ENCODE data around the gene WNT2B. TPM values are rescaled to one million over a fixed set of nuclear protein-coding genes. Genes with fewer than 3 reads are reported as not detected.

Gene WNT2B
- total and polyA plus RNA-seq, 2 of the 8 experiments (the other 6 are each of a cell fraction or from before 2014, with no cell fraction given) = 0.33 to 2.0 TPM

DNA sequence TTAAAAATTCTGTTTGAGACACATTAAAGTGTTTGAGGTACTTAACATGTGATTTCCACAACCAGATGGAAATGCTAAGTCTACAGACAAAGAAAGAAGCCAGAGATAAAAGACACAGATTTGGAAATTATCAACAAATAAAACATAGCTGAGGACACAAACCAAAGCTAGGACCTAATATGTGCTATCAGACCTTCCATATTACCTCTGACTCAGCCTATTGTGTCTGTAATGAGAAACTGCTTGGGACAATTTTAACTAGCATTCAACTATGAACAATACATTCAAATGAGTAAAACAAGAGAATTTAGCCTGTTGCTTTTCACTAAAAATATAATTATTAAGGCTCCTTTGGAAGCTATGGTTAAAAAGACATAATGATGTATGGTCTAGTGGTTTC, 54.6 kb downstream of the WNT2B start:
- Histone ChIP-seq H2BK120ac (replicated peaks; ENCODE audit: low read depth, low read length) (no peak overlapping the region), H2BK15ac (ENCODE audit: low read length) (no peak overlapping the region), H4K91ac (replicated peaks; ENCODE audit: insufficient read length, low read length) (no peak overlapping the region), H3K27ac (ENCODE audit: low read depth, low read length) (no peak overlapping the region), H3K23ac (ENCODE audit: insufficient read length) (no peak overlapping the region), H3K4ac (replicated peaks; ENCODE audit: insufficient read length, low read depth, low read length) (no peak overlapping the region), H4K20me1 (replicated peaks in 1 of 2; ENCODE audit: control insufficient read depth in 1 of 2, insufficient read depth in 2 of 2, low read length in 2 of 2) (no peaks in the 10 kb centered on the region), H3K79me2 (ENCODE audit: control insufficient read depth in 1 of 2, insufficient read depth in 2 of 2, low read length in 2 of 2) (no peaks in the 10 kb centered on the region), H3K9ac (replicated peaks in 1 of 4; ENCODE audit: extremely low read depth in 1 of 4, low read depth in 3 of 4, low read length in 3 of 4) (no peak overlapping the region), H3K79me1 (ENCODE audit: low read depth, low read length) (no peaks in the 10 kb centered on the region), H2BK12ac (ENCODE audit: low read depth, low read length) (no peak overlapping the region), H3K36me3 (ENCODE audit: control insufficient read depth in 2 of 4, insufficient read depth in 4 of 4, low read length in 3 of 4) (no peaks in the 10 kb centered on the region; a peak in 1 of 8 replicates), H3K23me2 (ENCODE audit: low read depth, low read length) (no peaks in the 10 kb centered on the region), H3K4me1 (replicated peaks in 1 of 4; ENCODE audit: control insufficient read depth in 3 of 4, insufficient read depth in 4 of 4, low read length in 3 of 4) (no peaks in the 10 kb centered on the region), H3K4me3 (ENCODE audit: extremely low read depth in 1 of 4, insufficient read depth in 2 of 4, low read depth in 3 of 4, low read length in 4 of 4) (no peak overlapping the region), H2AK5ac (ENCODE audit: low read depth, low read length) (no peak overlapping the region), H3K4me2 (ENCODE audit: insufficient read depth in 1 of 2, low read depth in 2 of 2, low read length in 2 of 2) (no peak overlapping the region), H3K18ac (ENCODE audit: extremely low read depth, low read length) (no peak overlapping the region), H3K14ac (ENCODE audit: insufficient read length) (no peak overlapping the region), H2AFZ (ENCODE audit: low read length) (no peak overlapping the region), H4K8ac (ENCODE audit: extremely low read depth, insufficient read depth, low read length) (no peak overlapping the region), H3K56ac (replicated peaks; ENCODE audit: insufficient read length, low read depth, low read length) (no peak overlapping the region), H4K5ac (ENCODE audit: insufficient read length, low read depth, low read length) (no peak overlapping the region), H2BK5ac (ENCODE audit: low read depth, low read length) (no peak overlapping the region), H2BK20ac (ENCODE audit: low read length) (no peak overlapping the region), H3K9me3 (ENCODE audit: insufficient read depth in 2 of 2, low read depth in 1 of 2, low read length in 1 of 2) (no peaks in the 10 kb centered on the region), H3K27me3 (replicated peaks in 1 of 4; ENCODE audit: control insufficient read depth in 3 of 4, extremely low read depth in 1 of 4, insufficient read depth in 3 of 4, low read length in 3 of 4) (no peaks in the 10 kb centered on the region)
- DNase-seq (ENCODE audit: low read depth in 1 of 2, low spot score in 2 of 2) (no peak), FAIRE-seq (no peak)
- TF ChIP-seq BCL11A (IDR thresholded peaks at IDR 0.05; ENCODE audit: low read depth in 2 of 2, low read length in 2 of 2) = no peak
- CTCF ChIA-PET (ENCODE audit: partially characterized antibody) = no interaction called here
- POLR2A ChIA-PET (ENCODE audit: partially characterized antibody) = no interaction called here
